Islet precursor cell (in vitro differentiated cells): ENCODE data around the gene MDK.

Experiments
- DNase-seq: peaks from one replicate; pipeline ENCODE4 v3.0.0-alpha.2; 2018

MDK gene

GRCh38 chr11:46407635-46408034 lies 26.2 kb downstream of the MDK start:
- no peak for DNase-seq

- no peak for DNase-seq
Observed at GRCh38 chr11:46408407-46408986, 27.0 kb downstream of the MDK start.

GRCh38 chr11:46410021-46410420 lies 28.6 kb downstream of the MDK start:
- peak; percentile 75 for DNase-seq

GRCh38 chr11:46413760-46414465 lies 32.4 kb downstream of the MDK start:
- DNase-seq, result no peak

GRCh38 chr11:46414466-46414796 lies 33.0 kb downstream of the MDK start:
- DNase-seq, result no peak

GRCh38 chr11:46414879-46415278 lies 33.4 kb downstream of the MDK start:
- no peak for DNase-seq

GRCh38 chr11:46417711-46418110 lies 36.2 kb downstream of the MDK start:
- no peak for DNase-seq

- DNase-seq, result no peak
Observed at GRCh38 chr11:46418751-46419150, 37.3 kb downstream of the MDK start.

- no peak for DNase-seq
Observed at GRCh38 chr11:46420513-46420912, 39.0 kb downstream of the MDK start.

GRCh38 chr11:46421257-46421880 lies 39.9 kb downstream of the MDK start:
- no peak for DNase-seq

GRCh38 chr11:46422588-46422987 lies 41.1 kb downstream of the MDK start:
- DNase-seq, result no peak

GRCh38 chr11:46426233-46426991 lies 44.9 kb downstream of the MDK start:
- DNase-seq, result no peak

- DNase-seq, result no peak
Observed at GRCh38 chr11:46427364-46427763, 45.9 kb downstream of the MDK start.

- no peak for DNase-seq
Observed at GRCh38 chr11:46429717-46430116, 48.2 kb downstream of the MDK start.

- no peak for DNase-seq
Observed at GRCh38 chr11:46431211-46431610, 49.7 kb downstream of the MDK start.
